T-cell (primary cell): ENCODE results near the gene SCRN2. TPM values are rescaled to one million over a fixed set of nuclear protein-coding genes. Genes with fewer than 3 reads are reported as not detected.

Experiments used
- ATAC-seq, 4 experiments: fragments of 200-7000 bp in 3 of 4; fragments of 150-1000 bp in 1 of 4; cut with Tn5 transposase; replicated peaks in 1 of 4; 1 replicate in 3 of 4; 2 replicates in 1 of 4; pipeline ENCODE4 v1.10.0; 2021; ENCODE audit warnings: moderate library complexity in 3 of 4, mild to moderate bottlenecking in 2 of 4, moderate number of reproducible peaks in 1 of 4
- CTCF ChIA-PET, 2 donors: fragments of 300-600 bp; sonication (Branson Sonifier 250); formaldehyde crosslinking; loops; one replicate each; lab custom pipeline; 2022; ENCODE audit warnings: antibody characterized with exemption in 2 of 2; lab: Charles Lee
- POLR2A ChIA-PET, 2 donors: fragments of 300-600 bp; sonication (Branson Sonifier 250); formaldehyde crosslinking; loops; one replicate each; lab custom pipeline; 2022; ENCODE audit warnings: antibody characterized with exemption in 2 of 2; lab: Charles Lee
- DNase-seq, 35 experiments: peaks; one replicate each; pipeline versions ENCODE4 v3.0.0 to v3.0.0-alpha.2; 2013 to 2023
- H3K27ac ChIP-seq: one replicate; pipeline ENCODE4 v1.5.1; 2013; ENCODE audit warnings: low read length
- H3K27me3 ChIP-seq, 2 experiments: replicated peaks in 1 of 2; 1 replicate in 1 of 2; 2 replicates in 1 of 2; pipeline versions ENCODE4 v1.6.1 to v1.7.0; 2013; ENCODE audit warnings: low read length in 1 of 2, mixed read lengths in 1 of 2; ENCODE audit not compliant: control insufficient read depth in 2 of 2, insufficient read depth in 2 of 2; ENCODE audit errors: extremely low read depth in 1 of 2
- H3K36me3 ChIP-seq, 2 donors: 1 replicate in 1 of 2; 2 replicates in 1 of 2; pipeline versions ENCODE4 v1.6.1 to v1.7.0; 2013; ENCODE audit warnings: low read length in 1 of 2; ENCODE audit not compliant: control insufficient read depth in 2 of 2, insufficient read depth in 1 of 2; ENCODE audit errors: extremely low read depth in 1 of 2
- H3K4me1 ChIP-seq, 2 experiments: 1 replicate in 1 of 2; 2 replicates in 1 of 2; pipeline versions ENCODE4 v1.6.1 to v1.7.0; 2013; ENCODE audit warnings: low read length in 2 of 2, mixed read lengths in 1 of 2; ENCODE audit not compliant: insufficient read depth in 2 of 2, control insufficient read depth in 1 of 2; ENCODE audit errors: extremely low read depth in 1 of 2
- H3K4me3 ChIP-seq, 2 donors: 1 replicate in 1 of 2; 2 replicates in 1 of 2; pipeline versions ENCODE4 v1.5.1 to v1.7.0; 2013; ENCODE audit warnings: mild to moderate bottlenecking in 2 of 2, low read length in 1 of 2, moderate library complexity in 1 of 2; ENCODE audit not compliant: control insufficient read depth in 1 of 2; ENCODE audit errors: extremely low read depth in 1 of 2
- H3K9me3 ChIP-seq: 2 replicates; pipeline ENCODE4 v1.7.0; 2013
- H3K27ac Mint-ChIP-seq, 2 donors: one replicate each; pipeline ENCODE4 v1.8.0; 2020 to 2021; ENCODE audit warnings: mild to moderate bottlenecking in 2 of 2, mixed read lengths in 2 of 2
- H3K27me3 Mint-ChIP-seq, 2 donors: one replicate each; pipeline ENCODE4 v1.8.0; 2021 to 2022; ENCODE audit warnings: mixed read lengths in 2 of 2
- H3K36me3 Mint-ChIP-seq: one replicate; pipeline ENCODE4 v1.8.0; 2021; ENCODE audit warnings: mixed read lengths
- H3K4me1 Mint-ChIP-seq, 3 donors: one replicate each; pipeline ENCODE4 v1.8.0; 2020 to 2022; ENCODE audit warnings: mixed read lengths in 3 of 3, mild to moderate bottlenecking in 1 of 3
- H3K4me3 Mint-ChIP-seq, 3 donors: one replicate each; pipeline ENCODE4 v1.8.0; 2020 to 2022; ENCODE audit warnings: mild to moderate bottlenecking in 3 of 3, mixed read lengths in 3 of 3, moderate library complexity in 3 of 3
- H3K9me3 Mint-ChIP-seq, 3 donors: one replicate each; pipeline ENCODE4 v1.8.0; 2020 to 2022; ENCODE audit warnings: mixed read lengths in 3 of 3
- WGBS: methylation state at CpG from one replicate; pipeline ENCODE4 v1.1.5; 2013; ENCODE audit warnings: missing lambda C conversion rate; ENCODE audit not compliant: insufficient coverage; 5-methylcytosine and 5-hydroxymethylcytosine counted together
- total RNA-seq, 35 experiments: library from RNA in 6 of 35; stranded (reverse) in 6 of 35; fragments of 120-200 nt in 1 of 35; gene quantifications; one replicate each; pipeline versions ENCODE4 v1.2.1 to v1.2.4 and lab custom pipeline; 2013 to 2026

SCRN2 gene
- total RNA-seq, 5 donors from 2014 or later (not counting 1 experiment from before 2014, with no cell fraction given): 27.0 to 44.3 (median 40.6) TPM

GRCh38 chr17:47853616-47854015 lies 12.5 kb upstream of the SCRN2 start:
- no peaks in the 10 kb centered on the region for H3K9me3 ChIP-seq
- Mint-ChIP-seq H3K36me3 (no peaks in the 10 kb centered on the region), H3K27me3 (peaks cover 60 to 78% of the 10 kb centered on the region in 2 donors), H3K27ac (no peak overlapping the region), H3K4me3 (no peak overlapping the region), H3K9me3 (no peaks in the 10 kb centered on the region), H3K4me1 (peaks cover 14 to 33% (median 30%) of the 10 kb centered on the region in 3 donors)
- ChIA-PET CTCF (no interaction called here), POLR2A (no interaction called here)
- no peaks in the 10 kb centered on the region for H3K36me3 ChIP-seq
- no peak overlapping the region for H3K27ac ChIP-seq
- WGBS: 70% methylated on average over 5 of the region's 5 CpGs
- DNase-seq (no peak), ATAC-seq (no peak)
- H3K27me3 ChIP-seq: peaks cover 14 to 74% of the 10 kb centered on the region in 2 experiments
- no peak overlapping the region for H3K4me3 ChIP-seq
- H3K4me1 ChIP-seq: peaks cover 4 to 27% of the 10 kb centered on the region in 2 experiments

GRCh38 chr17:47852113-47852949 lies 11.3 kb upstream of the SCRN2 start:
- ChIA-PET CTCF (interaction anchor here (0.6 to 1.0 kb wide), 3 partner anchors 11 to 141 kb away, joined by 3 to 11 read pairs (median 3); partner anchors contain the start of gene SCRN2 (in 1 of the 2)), POLR2A (no interaction called here)
- Mint-ChIP-seq H3K4me3 (peak overlapping the region in 2 of 3 donors; percentile 17 to 73), H3K27me3 (peaks cover 59 to 82% of the 10 kb centered on the region in 2 donors), H3K9me3 (no peaks in the 10 kb centered on the region), H3K4me1 (peaks cover 16 to 33% (median 31%) of the 10 kb centered on the region in 3 donors), H3K27ac (peak overlapping the region in 1 of 2 donors; percentile 8), H3K36me3 (no peaks in the 10 kb centered on the region)
- no peaks in the 10 kb centered on the region for H3K36me3 ChIP-seq
- H3K4me3 ChIP-seq: peak overlapping the region in 1 of 2 donors; percentile 17
- H3K4me1 ChIP-seq: peaks cover 4 to 35% of the 10 kb centered on the region in 2 experiments
- 27% methylated on average over 18 of the region's 32 CpGs for WGBS
- peaks cover 16 to 78% of the 10 kb centered on the region in 2 experiments for H3K27me3 ChIP-seq
- no peaks in the 10 kb centered on the region for H3K9me3 ChIP-seq
- no peak for DNase-seq
- ATAC-seq: no peak
- no peak overlapping the region for H3K27ac ChIP-seq

GRCh38 chr17:47851764-47852112 lies 10.7 kb upstream of the SCRN2 start:
- Mint-ChIP-seq H3K36me3 (no peaks in the 10 kb centered on the region), H3K9me3 (no peaks in the 10 kb centered on the region), H3K4me1 (peaks cover 22 to 39% (median 36%) of the 10 kb centered on the region in 3 donors), H3K4me3 (peak overlapping the region in 1 of 3 donors; percentile 73), H3K27ac (peak overlapping the region in 1 of 2 donors; percentile 8), H3K27me3 (peaks cover 64 to 82% of the 10 kb centered on the region in 2 donors)
- Histone ChIP-seq H3K27ac (no peak overlapping the region), H3K9me3 (no peaks in the 10 kb centered on the region), H3K27me3 (peaks cover 16 to 78% of the 10 kb centered on the region in 2 experiments), H3K36me3 (no peaks in the 10 kb centered on the region), H3K4me1 (peaks cover 4 to 41% of the 10 kb centered on the region in 2 experiments), H3K4me3 (peak overlapping the region in 1 of 2 donors; percentile 17)
- 14% methylated on average over 6 of the region's 11 CpGs for WGBS
- POLR2A ChIA-PET: no interaction called here
- no peak for ATAC-seq
- DNase-seq: no peak
- CTCF ChIA-PET: interaction anchor here in 1 of 2 donors (1.0 kb wide), 1 partner anchor 11 kb away, joined by 3 read pairs; the partner anchor contains the start of gene SCRN2

GRCh38 chr17:47850692-47851573 lies 9.9 kb upstream of the SCRN2 start, which contains the start of gene SP6:
Gene SP6 (minus strand): TSS chr17:47851163. CDS start chr17:47848429, 2,734 bp downstream.
- Histone ChIP-seq H3K9me3 (no peaks in the 10 kb centered on the region), H3K4me3 (peak within 1 kb of the TSS; percentile 12 to 55), H3K27ac (no peak within 1 kb of the TSS), H3K27me3 (peaks cover 24 to 86% of the 10 kb centered on the region in 2 experiments), H3K4me1 (peaks cover 4 to 43% of the 10 kb centered on the region in 2 experiments), H3K36me3 (no peaks in the 10 kb centered on the region)
- peak; percentile 77 to 95 (median 90) for ATAC-seq
- peaks cover 71 to 82% of the 10 kb centered on the region in 2 donors for H3K27me3 Mint-ChIP-seq
- no peaks in the 10 kb centered on the region for H3K36me3 Mint-ChIP-seq
- H3K4me1 Mint-ChIP-seq: peaks cover 23 to 40% (median 36%) of the 10 kb centered on the region in 3 donors
- CTCF ChIA-PET: interaction anchor here in 1 of 2 donors (0.9 kb wide), 1 partner anchor 9 kb away, joined by 3 read pairs; no protein-coding TSS in a partner anchor
- POLR2A ChIA-PET: interaction anchor here in 1 of 2 donors (0.6 kb wide), 1 partner anchor 71 kb away, joined by 5 read pairs; no protein-coding TSS in a partner anchor
- DNase-seq: peak in 30 of 35 experiments; percentile 16 to 72 (median 39)
- WGBS: 12% methylated on average over 51 of the region's 71 CpGs
- peak within 1 kb of the TSS; percentile 41 to 73 (median 45) for H3K4me3 Mint-ChIP-seq
- H3K9me3 Mint-ChIP-seq: no peaks in the 10 kb centered on the region
- peak within 1 kb of the TSS in 1 of 2 donors; percentile 8 for H3K27ac Mint-ChIP-seq

GRCh38 chr17:47850373-47850691 lies 9.3 kb upstream of the SCRN2 start:
- H3K4me3 ChIP-seq: peak overlapping the region; percentile 12 to 55
- Mint-ChIP-seq H3K36me3 (no peaks in the 10 kb centered on the region), H3K27ac (no peak overlapping the region), H3K4me3 (peak overlapping the region; percentile 41 to 73 (median 45)), H3K4me1 (peaks cover 23 to 40% (median 36%) of the 10 kb centered on the region in 3 donors), H3K9me3 (no peaks in the 10 kb centered on the region), H3K27me3 (peaks cover 74 to 82% of the 10 kb centered on the region in 2 donors)
- POLR2A ChIA-PET: interaction anchor here in 1 of 2 donors (0.6 kb wide), 1 partner anchor 70 kb away, joined by 5 read pairs; no protein-coding TSS in a partner anchor
- DNase-seq (no peak), ATAC-seq (no peak)
- no peaks in the 10 kb centered on the region for H3K36me3 ChIP-seq
- peaks cover 28 to 86% of the 10 kb centered on the region in 2 experiments for H3K27me3 ChIP-seq
- peaks cover 4 to 43% of the 10 kb centered on the region in 2 experiments for H3K4me1 ChIP-seq
- CTCF ChIA-PET: interaction anchor here in 1 of 2 donors (0.9 kb wide), 1 partner anchor 9 kb away, joined by 3 read pairs; no protein-coding TSS in a partner anchor
- no peak overlapping the region for H3K27ac ChIP-seq
- H3K9me3 ChIP-seq: no peaks in the 10 kb centered on the region
- 80% methylated on average over 9 of the region's 9 CpGs for WGBS
